Endothelial cell (in vitro differentiated cells): ENCODE data around the gene PHTF2. TPM values are rescaled to one million over a fixed set of nuclear protein-coding genes. Genes with fewer than 3 reads are reported as not detected.

ENCODE experiments used
- DNase-seq: peaks from one replicate; pipeline ENCODE4 v3.0.0; 2021; ENCODE audit warnings: low spot score
- H3K27ac Mint-ChIP-seq: one replicate; pipeline ENCODE4 v1.8.0; 2021; ENCODE audit warnings: mixed read lengths, inconsistent platforms; ENCODE audit not compliant: unreplicated experiment
- H3K27me3 Mint-ChIP-seq: one replicate; pipeline ENCODE4 v1.8.0; 2021; ENCODE audit warnings: mild to moderate bottlenecking, moderate library complexity, mixed read lengths, inconsistent platforms; ENCODE audit not compliant: unreplicated experiment
- H3K36me3 Mint-ChIP-seq: one replicate; pipeline ENCODE4 v1.8.0; 2021; ENCODE audit warnings: mild to moderate bottlenecking, low read depth, mixed read lengths, inconsistent platforms; ENCODE audit not compliant: unreplicated experiment
- H3K4me1 Mint-ChIP-seq: one replicate; pipeline ENCODE4 v1.8.0; 2021; ENCODE audit warnings: mild to moderate bottlenecking, mixed read lengths, inconsistent platforms; ENCODE audit not compliant: unreplicated experiment
- H3K4me3 Mint-ChIP-seq: one replicate; pipeline ENCODE4 v1.8.0; 2021; ENCODE audit warnings: mild to moderate bottlenecking, mixed read lengths, inconsistent platforms; ENCODE audit not compliant: unreplicated experiment
- H3K9me3 Mint-ChIP-seq: one replicate; pipeline ENCODE4 v1.8.0; 2021; ENCODE audit warnings: mixed read lengths, inconsistent platforms; ENCODE audit not compliant: unreplicated experiment
- total RNA-seq: library from RNA; stranded (reverse); fragmentation: NEBNext Ultra II Directional; extraction: Animal tissue kit (Norgen Biotek cat#: 25700); gene quantifications from one replicate; pipeline ENCODE4 v1.2.1, GENCODE V29; 2021; ENCODE audit not compliant: unreplicated experiment
- TF ChIP-seq, protein P1 (sequence below): fragments of 200-600 bp; sonication (generic); IDR thresholded peaks from one replicate; pipeline ENCODE4 v1.5.0; 2021; ENCODE audit warnings: antibody characterized with exemption; ENCODE audit not compliant: unreplicated experiment

The PHTF2 gene
- total RNA-seq, 1 donor from 2014 or later = 10.3 TPM

DNA sequence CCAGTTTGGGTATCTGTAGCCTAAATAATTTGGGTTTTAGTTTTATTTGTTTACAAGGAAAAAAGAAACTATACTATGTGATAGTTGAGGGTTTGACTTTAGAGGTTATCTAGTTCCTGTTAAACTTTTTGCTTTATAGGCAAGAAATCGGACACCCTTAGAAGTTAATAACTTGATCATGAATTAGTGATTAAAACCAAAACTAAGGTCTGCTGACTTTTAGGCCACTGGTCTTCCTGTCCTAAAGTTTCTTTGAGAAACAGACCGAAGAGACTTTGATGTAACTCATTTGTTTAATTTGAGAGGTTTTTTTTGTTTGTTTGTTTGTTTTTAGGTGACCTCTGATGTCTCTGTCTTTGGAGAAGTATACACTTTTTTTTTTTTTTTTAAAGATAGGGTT lies 59.7 kb downstream of the PHTF2 start:
- TF ChIP-seq, protein P1, sequence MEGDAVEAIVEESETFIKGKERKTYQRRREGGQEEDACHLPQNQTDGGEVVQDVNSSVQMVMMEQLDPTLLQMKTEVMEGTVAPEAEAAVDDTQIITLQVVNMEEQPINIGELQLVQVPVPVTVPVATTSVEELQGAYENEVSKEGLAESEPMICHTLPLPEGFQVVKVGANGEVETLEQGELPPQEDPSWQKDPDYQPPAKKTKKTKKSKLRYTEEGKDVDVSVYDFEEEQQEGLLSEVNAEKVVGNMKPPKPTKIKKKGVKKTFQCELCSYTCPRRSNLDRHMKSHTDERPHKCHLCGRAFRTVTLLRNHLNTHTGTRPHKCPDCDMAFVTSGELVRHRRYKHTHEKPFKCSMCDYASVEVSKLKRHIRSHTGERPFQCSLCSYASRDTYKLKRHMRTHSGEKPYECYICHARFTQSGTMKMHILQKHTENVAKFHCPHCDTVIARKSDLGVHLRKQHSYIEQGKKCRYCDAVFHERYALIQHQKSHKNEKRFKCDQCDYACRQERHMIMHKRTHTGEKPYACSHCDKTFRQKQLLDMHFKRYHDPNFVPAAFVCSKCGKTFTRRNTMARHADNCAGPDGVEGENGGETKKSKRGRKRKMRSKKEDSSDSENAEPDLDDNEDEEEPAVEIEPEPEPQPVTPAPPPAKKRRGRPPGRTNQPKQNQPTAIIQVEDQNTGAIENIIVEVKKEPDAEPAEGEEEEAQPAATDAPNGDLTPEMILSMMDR = no peak
- Mint-ChIP-seq H3K4me3 (no peak overlapping the region), H3K27me3 (no peaks in the 10 kb centered on the region), H3K4me1 (peaks cover 2% of the 10 kb centered on the region), H3K27ac (no peak overlapping the region), H3K36me3 (no peaks in the 10 kb centered on the region), H3K9me3 (no peaks in the 10 kb centered on the region)
- no peak for DNase-seq

DNA sequence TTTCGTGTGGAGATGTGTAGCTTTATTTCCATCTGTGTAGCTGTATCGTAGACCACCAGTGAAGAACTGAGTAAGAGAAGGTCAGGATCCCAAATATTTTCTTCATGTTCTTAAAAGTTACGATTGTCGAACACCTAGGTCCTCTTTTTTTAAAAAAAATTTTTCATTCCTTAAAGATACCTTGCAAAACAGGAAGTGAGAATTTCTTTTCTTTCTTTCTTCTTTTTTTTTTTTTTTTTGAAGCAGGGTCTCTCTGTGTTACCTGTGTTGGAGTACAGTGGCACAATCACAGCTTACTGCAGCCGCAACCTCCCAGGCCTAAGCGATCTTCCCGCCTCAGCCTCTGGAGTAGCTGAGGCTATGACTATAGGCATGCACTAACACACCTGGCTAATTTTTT lies 60.8 kb downstream of the PHTF2 start:
- Mint-ChIP-seq H3K4me1 (peaks cover 2% of the 10 kb centered on the region), H3K4me3 (no peak overlapping the region), H3K27me3 (no peaks in the 10 kb centered on the region), H3K27ac (no peak overlapping the region), H3K36me3 (no peaks in the 10 kb centered on the region), H3K9me3 (no peaks in the 10 kb centered on the region)
- TF ChIP-seq, protein P1 = no peak
- DNase-seq = no peak

DNA sequence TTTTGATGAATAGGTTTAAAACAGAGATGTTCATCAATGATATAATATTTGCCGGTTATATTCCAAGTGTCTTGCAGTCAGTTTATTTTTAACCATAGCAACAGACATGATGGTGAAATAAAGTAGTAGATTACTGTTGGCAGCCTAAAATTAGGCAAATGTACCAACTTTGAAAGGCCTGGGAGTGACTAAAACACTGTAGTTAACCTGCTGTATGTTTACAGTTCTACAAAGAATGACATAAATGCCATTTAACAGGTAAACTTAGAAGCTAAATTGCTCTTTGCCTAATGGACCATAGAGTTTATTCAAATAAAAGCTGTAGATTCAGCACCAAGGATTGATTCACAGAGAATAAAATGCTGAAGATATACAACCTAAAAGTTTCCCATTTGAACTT lies 64.1 kb downstream of the PHTF2 start:
- Mint-ChIP-seq H3K27me3 (no peaks in the 10 kb centered on the region), H3K9me3 (no peaks in the 10 kb centered on the region), H3K27ac (no peak overlapping the region), H3K4me3 (no peak overlapping the region), H3K36me3 (no peaks in the 10 kb centered on the region), H3K4me1 (no peaks in the 10 kb centered on the region)
- TF ChIP-seq, protein P1 = no peak
- DNase-seq = no peak

DNA sequence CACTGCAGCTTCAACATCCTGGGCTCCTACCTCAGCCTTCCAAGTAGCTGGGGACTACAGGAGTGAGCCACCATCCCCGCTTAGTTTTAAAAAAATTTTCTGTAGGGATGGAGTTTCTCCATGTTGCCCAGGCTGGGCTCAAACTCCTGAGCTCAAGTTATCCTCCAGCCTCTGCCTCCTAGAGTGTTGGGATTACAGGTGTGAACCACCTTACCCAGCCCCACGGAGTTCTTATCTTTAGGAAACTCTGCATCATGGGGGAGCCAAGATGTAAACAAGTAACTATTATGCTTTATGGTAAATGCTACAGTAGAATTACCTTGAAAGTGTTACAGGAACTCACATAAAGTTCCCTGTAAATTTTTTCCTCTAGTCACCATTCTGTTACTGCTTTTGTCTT lies 65.3 kb downstream of the PHTF2 start:
- TF ChIP-seq, protein P1 = no peak
- Mint-ChIP-seq H3K4me1 (no peaks in the 10 kb centered on the region), H3K27ac (no peak overlapping the region), H3K9me3 (no peaks in the 10 kb centered on the region), H3K27me3 (no peaks in the 10 kb centered on the region), H3K36me3 (no peaks in the 10 kb centered on the region), H3K4me3 (no peak overlapping the region)
- no peak for DNase-seq

DNA sequence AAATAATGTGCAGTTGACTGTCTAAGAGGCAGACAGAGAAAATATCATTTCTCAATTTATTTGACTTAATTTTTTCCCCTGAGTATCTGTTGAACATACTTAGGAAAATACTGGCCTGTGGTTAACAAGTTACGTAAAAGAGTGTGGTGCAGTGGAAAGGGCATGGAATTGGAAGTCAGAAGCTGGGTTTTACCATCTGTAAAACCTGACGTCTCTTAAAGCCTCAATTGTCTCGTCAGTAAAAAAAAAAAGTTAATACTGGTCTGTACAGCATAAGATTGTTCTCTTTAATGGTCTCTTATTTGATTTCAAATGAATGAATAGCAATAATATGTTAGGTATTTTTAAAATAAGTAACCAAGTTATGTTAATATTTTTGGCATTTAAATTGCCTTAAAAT lies 67.8 kb downstream of the PHTF2 start:
- no peak overlapping the region for H3K27ac Mint-ChIP-seq
- DNase-seq = no peak
- peaks cover 8% of the 10 kb centered on the region for H3K36me3 Mint-ChIP-seq
- H3K9me3 Mint-ChIP-seq = no peaks in the 10 kb centered on the region
- TF ChIP-seq, protein P1 = no peak
- no peaks in the 10 kb centered on the region for H3K27me3 Mint-ChIP-seq
- no peak overlapping the region for H3K4me3 Mint-ChIP-seq
- H3K4me1 Mint-ChIP-seq = no peaks in the 10 kb centered on the region
